Measurements from ENCODE around the gene KPNA3. TPM values are rescaled to one million over a fixed set of nuclear protein-coding genes. Genes with fewer than 3 reads are reported as not detected.
"Not testable (repeated sequence)": the region's sequence is repeated elsewhere in the genome, so short reads cannot be mapped to it uniquely, and the experiment has no call there.

Gene KPNA3
- total RNA-seq, 3 donors from 2014 or later: 20.0 to 45.6 (median 24.6) TPM

- Histone ChIP-seq H3K36me3 (ENCODE audit: low read depth) (no peaks in the 10 kb centered on the region), H3K9me3 (no peaks in the 10 kb centered on the region), H3K4me3 (no peak overlapping the region), H3K4me1 (ENCODE audit: low read depth) (no peaks in the 10 kb centered on the region)
- TF ChIP-seq CTCF (IDR thresholded peaks at IDR 0.05): no peak
- DNase-seq (no peak), ATAC-seq (no peak)
- intact Hi-C loops (cut with DNase I, micrococcal nuclease): no loop called here
These were observed 35.4 kb upstream of the KPNA3 start for GRCh38 chr13:49827891-49828290.

- H3K4me1 ChIP-seq (ENCODE audit: low read depth): no peaks in the 10 kb centered on the region
- no peaks in the 10 kb centered on the region for H3K36me3 ChIP-seq (ENCODE audit: low read depth)
- ATAC-seq (no peak), DNase-seq (no peak)
- H3K4me3 ChIP-seq: no peak overlapping the region
- intact Hi-C loops (cut with DNase I, micrococcal nuclease): no loop called here
- no peak for TF ChIP-seq CTCF (IDR thresholded peaks at IDR 0.05)
- no peaks in the 10 kb centered on the region for H3K9me3 ChIP-seq
These were observed 34.9 kb upstream of the KPNA3 start for GRCh38 chr13:49827336-49827735.

- intact Hi-C loops (cut with DNase I, micrococcal nuclease): no loop called here
- no peak for TF ChIP-seq CTCF (IDR thresholded peaks at IDR 0.05)
- ATAC-seq (no peak), DNase-seq (no peak)
- Histone ChIP-seq H3K4me1 (ENCODE audit: low read depth) (no peaks in the 10 kb centered on the region), H3K9me3 (no peaks in the 10 kb centered on the region), H3K36me3 (ENCODE audit: low read depth) (no peaks in the 10 kb centered on the region), H3K4me3 (no peak overlapping the region)
These were observed 28.9 kb upstream of the KPNA3 start for GRCh38 chr13:49821216-49822009.

GRCh38 chr13:49820591-49821215, 28.2 kb upstream of the KPNA3 start:
- Histone ChIP-seq H3K4me1 (ENCODE audit: low read depth) (no peaks in the 10 kb centered on the region), H3K4me3 (no peak overlapping the region), H3K9me3 (no peaks in the 10 kb centered on the region), H3K36me3 (ENCODE audit: low read depth) (no peaks in the 10 kb centered on the region)
- DNase-seq (no peak), ATAC-seq (no peak)
- intact Hi-C loops (cut with DNase I, micrococcal nuclease): no loop called here
- no peak for TF ChIP-seq CTCF (IDR thresholded peaks at IDR 0.05)

- H3K4me3 ChIP-seq; H3K4me1 ChIP-seq (ENCODE audit: low read depth); H3K9me3 ChIP-seq; H3K36me3 ChIP-seq (ENCODE audit: low read depth); ATAC-seq; intact Hi-C loops (cut with DNase I, micrococcal nuclease); DNase-seq: not testable (repeated sequence)
These were observed 23.6 kb upstream of the KPNA3 start for GRCh38 chr13:49816047-49816446.

- DNase-seq: no peak
- Histone ChIP-seq H3K4me3 (no peak overlapping the region), H3K9me3 (no peaks in the 10 kb centered on the region), H3K36me3 (ENCODE audit: low read depth) (no peaks in the 10 kb centered on the region), H3K4me1 (ENCODE audit: low read depth) (no peaks in the 10 kb centered on the region)
- TF ChIP-seq CTCF (IDR thresholded peaks at IDR 0.05): no peak
- intact Hi-C loops (cut with DNase I, micrococcal nuclease): no loop called here
- ATAC-seq: no peak
These were observed 22.2 kb upstream of the KPNA3 start for GRCh38 chr13:49814551-49815270.
